ENCODE results near the gene PTPRM. TPM values are rescaled to one million over a fixed set of nuclear protein-coding genes. Genes with fewer than 3 reads are reported as not detected.

PTPRM gene
- total and polyA plus RNA-seq, 2 of the 8 experiments (the other 6 are each of a cell fraction or from before 2014, with no cell fraction given): 4.1 to 7.0 TPM

- WGBS, 2 experiments (ENCODE audit: extremely low coverage in 1 of 2, insufficient coverage in 1 of 2, insufficient read length in 1 of 2, insufficient replicate concordance in 2 of 2, low coverage in 1 of 2, low lambda C conversion rate in 2 of 2, missing lambda C conversion rate in 1 of 2): 87% methylated on average over 4 of the region's 4 CpGs; no CpG with 5 or more reads in 1 of the 2 experiments
- Histone ChIP-seq H3K23ac (ENCODE audit: insufficient read length) (no peak overlapping the region), H3K79me1 (ENCODE audit: low read depth, low read length) (no peaks in the 10 kb centered on the region), H2BK15ac (ENCODE audit: low read length) (no peak overlapping the region), H2AFZ (ENCODE audit: low read length) (no peak overlapping the region), H3K18ac (ENCODE audit: extremely low read depth, low read length) (no peak overlapping the region), H4K8ac (ENCODE audit: extremely low read depth, insufficient read depth, low read length) (no peak overlapping the region), H2AK5ac (ENCODE audit: low read depth, low read length) (no peak overlapping the region), H3K27ac (ENCODE audit: low read depth, low read length) (no peak overlapping the region), H2BK5ac (ENCODE audit: low read depth, low read length) (no peak overlapping the region), H2BK20ac (ENCODE audit: low read length) (no peak overlapping the region), H4K5ac (ENCODE audit: insufficient read length, low read depth, low read length) (no peak overlapping the region), H3K27me3 (replicated peaks in 1 of 4; ENCODE audit: control insufficient read depth in 3 of 4, extremely low read depth in 1 of 4, insufficient read depth in 3 of 4, low read length in 3 of 4) (no peaks in the 10 kb centered on the region), H3K56ac (replicated peaks; ENCODE audit: insufficient read length, low read depth, low read length) (no peak overlapping the region), H3K14ac (ENCODE audit: insufficient read length) (no peak overlapping the region), H3K4me2 (ENCODE audit: insufficient read depth in 1 of 2, low read depth in 2 of 2, low read length in 2 of 2) (no peak overlapping the region), H3K9me3 (ENCODE audit: insufficient read depth in 2 of 2, low read depth in 1 of 2, low read length in 1 of 2) (peaks cover 11% of the 10 kb centered on the region in 2 experiments; a peak in 3 of 4 replicates), H3K36me3 (ENCODE audit: control insufficient read depth in 2 of 4, insufficient read depth in 4 of 4, low read length in 3 of 4) (no peaks in the 10 kb centered on the region), H3K23me2 (ENCODE audit: low read depth, low read length) (no peaks in the 10 kb centered on the region), H2BK120ac (replicated peaks; ENCODE audit: low read depth, low read length) (no peak overlapping the region), H3K9ac (replicated peaks in 1 of 4; ENCODE audit: extremely low read depth in 1 of 4, low read depth in 3 of 4, low read length in 3 of 4) (no peak overlapping the region), H3K79me2 (ENCODE audit: control insufficient read depth in 1 of 2, insufficient read depth in 2 of 2, low read length in 2 of 2) (no peaks in the 10 kb centered on the region), H3K4ac (replicated peaks; ENCODE audit: insufficient read length, low read depth, low read length) (no peak overlapping the region), H3K4me3 (ENCODE audit: extremely low read depth in 1 of 4, insufficient read depth in 2 of 4, low read depth in 3 of 4, low read length in 4 of 4) (no peak overlapping the region), H2BK12ac (ENCODE audit: low read depth, low read length) (no peak overlapping the region), H4K20me1 (replicated peaks in 1 of 2; ENCODE audit: control insufficient read depth in 1 of 2, insufficient read depth in 2 of 2, low read length in 2 of 2) (no peaks in the 10 kb centered on the region), H4K91ac (replicated peaks; ENCODE audit: insufficient read length, low read length) (no peak overlapping the region), H3K4me1 (replicated peaks in 1 of 4; ENCODE audit: control insufficient read depth in 3 of 4, insufficient read depth in 4 of 4, low read length in 3 of 4) (no peaks in the 10 kb centered on the region)
- DNase-seq (ENCODE audit: low read depth in 1 of 2, low spot score in 2 of 2): no peak
- ChIA-PET CTCF (ENCODE audit: partially characterized antibody) (interaction anchor here (0.7 to 1.7 kb wide), 4 partner anchors 11 to 79 kb away, joined by 3 to 6 read pairs (median 3); no protein-coding TSS in a partner anchor), POLR2A (ENCODE audit: partially characterized antibody) (no interaction called here)
- FAIRE-seq: no peak
- TF ChIP-seq USF2 (IDR thresholded peaks at IDR 0.05; ENCODE audit: low read length) (no peak), CTCF (IDR thresholded peaks at IDR 0.05; ENCODE audit: control extremely low read depth in 1 of 3, insufficient read depth in 1 of 3, low read depth in 1 of 3, low read length in 3 of 3) (no peak), RFX5 (IDR thresholded peaks at IDR 0.05; ENCODE audit: borderline replicate concordance, low read depth, low read length) (no peak), ATF3 (IDR thresholded peaks at IDR 0.05; ENCODE audit: insufficient read depth, low read depth, low read length) (no peak), HDAC6 (IDR thresholded peaks at IDR 0.05; ENCODE audit: low read depth, low read length) (no peak), POU5F1 (IDR thresholded peaks at IDR 0.05; ENCODE audit: low read depth, low read length) (no peak)
These were observed 280.4 kb downstream of the PTPRM start for GRCh38 chr18:7847357-7848053.
